NOMO-1 treated with DMSO at 0.1 percent for 48 hours (cell line): ENCODE results near the gene ANGPT4.
A peak's percentile ranks its signal among the peaks of the same experiment; 100 is the strongest.
"Not testable (repeated sequence)": the region's sequence is repeated elsewhere in the genome, so short reads cannot be mapped to it uniquely, and the experiment has no call there.

Source experiments
- DNase-seq: peaks from one replicate; lab custom pipeline; 2025; ENCODE audit not compliant: unreplicated experiment; lab: John Stamatoyannopoulos, UW

The ANGPT4 gene

GRCh38 chr20:878511-879307, 37.4 kb downstream of the ANGPT4 start:
- peak; percentile 22 for DNase-seq

GRCh38 chr20:877814-878213, 38.3 kb downstream of the ANGPT4 start:
- DNase-seq, result no peak

GRCh38 chr20:875115-875514, 41.0 kb downstream of the ANGPT4 start:
- no peak for DNase-seq

GRCh38 chr20:873875-874607, 42.1 kb downstream of the ANGPT4 start:
- DNase-seq, result no peak

GRCh38 chr20:872855-873520, 43.1 kb downstream of the ANGPT4 start:
- DNase-seq, result no peak

- no peak for DNase-seq
Observed at GRCh38 chr20:871948-872347, 44.2 kb downstream of the ANGPT4 start.

- DNase-seq, result no peak
Observed at GRCh38 chr20:871436-871835, 44.7 kb downstream of the ANGPT4 start.

- no peak for DNase-seq
Observed at GRCh38 chr20:870758-871157, 45.4 kb downstream of the ANGPT4 start.

GRCh38 chr20:869606-870005, 46.5 kb downstream of the ANGPT4 start:
- DNase-seq, result no peak

GRCh38 chr20:868279-868678, 47.9 kb downstream of the ANGPT4 start:
- DNase-seq, result no peak

GRCh38 chr20:865440-865839, 50.7 kb downstream of the ANGPT4 start:
- DNase-seq, result no peak

GRCh38 chr20:860891-861290, 55.2 kb downstream of the ANGPT4 start:
- DNase-seq, result no peak

- peak; percentile 17 for DNase-seq
Observed at GRCh38 chr20:859751-860231, 56.3 kb downstream of the ANGPT4 start.

- no peak for DNase-seq
Observed at GRCh38 chr20:858011-858410, 58.1 kb downstream of the ANGPT4 start.

- no peak for DNase-seq
Observed at GRCh38 chr20:856361-856775, 59.8 kb downstream of the ANGPT4 start.

GRCh38 chr20:855466-856360, 60.4 kb downstream of the ANGPT4 start:
- no peak for DNase-seq

GRCh38 chr20:854601-855000, 61.5 kb downstream of the ANGPT4 start:
- no peak for DNase-seq

- DNase-seq, result no peak
Observed at GRCh38 chr20:853406-853996, 62.6 kb downstream of the ANGPT4 start.

- not testable (repeated sequence) for DNase-seq
Observed at GRCh38 chr20:848731-849130, 67.4 kb downstream of the ANGPT4 start.

- no peak for DNase-seq
Observed at GRCh38 chr20:848193-848592, 67.9 kb downstream of the ANGPT4 start.
